ENCODE results near the gene ITGA8. TPM values are rescaled to one million over a fixed set of nuclear protein-coding genes. Genes with fewer than 3 reads are reported as not detected.

The ITGA8 gene
- total and polyA plus RNA-seq, 7 donors: 0.47 to 5.0 (median 1.4) TPM

DNA sequence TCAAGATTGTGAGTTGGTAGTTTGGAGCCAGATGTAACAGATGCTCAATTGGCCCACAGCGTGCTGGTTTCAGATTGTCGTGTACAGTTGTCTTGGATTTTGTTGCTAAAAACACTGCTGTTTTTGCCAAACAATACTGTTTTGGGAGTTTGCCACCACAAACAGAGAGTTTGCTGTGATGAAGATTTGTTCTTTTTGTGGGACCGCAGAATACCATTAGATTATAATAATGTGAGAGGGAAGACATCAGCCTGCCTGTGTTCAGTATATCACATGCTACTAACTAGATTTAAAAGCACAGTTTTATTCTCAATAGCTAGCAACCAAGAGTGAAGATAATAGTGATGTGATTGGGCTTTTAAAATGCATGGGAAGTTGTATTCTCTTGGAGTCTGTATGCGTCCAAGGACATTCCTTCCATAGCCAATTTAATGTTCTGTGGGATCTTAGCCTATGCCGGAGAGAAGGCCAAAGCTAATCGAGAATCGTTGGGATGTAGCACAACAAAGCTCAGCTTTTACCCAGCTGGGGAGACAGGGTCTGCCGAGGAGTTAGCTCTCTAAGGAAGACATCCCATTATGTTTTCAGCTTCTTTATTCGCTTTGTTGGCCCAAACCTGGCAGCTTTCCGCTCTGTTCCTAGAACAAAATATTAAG is 18.7 kb upstream of the ITGA8 start:
- no peak for DNase-seq
- H3K27me3 ChIP-seq (ENCODE audit: insufficient read depth in 3 of 3, low read length in 2 of 3): no peaks in the 10 kb centered on the region

GRCh38 chr10:15737656-15738055 is 17.9 kb upstream of the ITGA8 start:
- Histone ChIP-seq H3K27me3 (ENCODE audit: insufficient read depth in 3 of 3, low read length in 2 of 3) (no peaks in the 10 kb centered on the region), H3K36me3 (ENCODE audit: insufficient read depth in 1 of 2, low read depth in 1 of 2) (no peaks in the 10 kb centered on the region), H3K4me1 (no peaks in the 10 kb centered on the region), H3K4me3 (no peak overlapping the region), H3K27ac (no peak overlapping the region), H3K9me3 (no peaks in the 10 kb centered on the region)
- ATAC-seq (no peak), DNase-seq (no peak)
- TF ChIP-seq CTCF (IDR thresholded peaks at IDR 0.05): no peak
- intact Hi-C loops (cut with DNase I): no loop called here
- 25 to 34% (median 25%) methylated on average over 5 of the region's 5 CpGs for WGBS, 3 donors

More for the DNA sequence above, 18.7 kb upstream of the ITGA8 start:
- intact Hi-C loops (cut with DNase I): no loop called here
- no peak overlapping the region for H3K4me3 ChIP-seq
- no peaks in the 10 kb centered on the region for H3K36me3 ChIP-seq (ENCODE audit: insufficient read depth in 1 of 2, low read depth in 1 of 2)
- peak in 1 of 4 donors; percentile 50 for ATAC-seq
- H3K27ac ChIP-seq: no peak overlapping the region
- WGBS, 3 donors: 15 to 35% (median 24%) methylated on average over 10 of the region's 10 CpGs
- H3K9me3 ChIP-seq: no peaks in the 10 kb centered on the region
- TF ChIP-seq CTCF (IDR thresholded peaks at IDR 0.05): no peak
- H3K4me1 ChIP-seq: no peaks in the 10 kb centered on the region

DNA sequence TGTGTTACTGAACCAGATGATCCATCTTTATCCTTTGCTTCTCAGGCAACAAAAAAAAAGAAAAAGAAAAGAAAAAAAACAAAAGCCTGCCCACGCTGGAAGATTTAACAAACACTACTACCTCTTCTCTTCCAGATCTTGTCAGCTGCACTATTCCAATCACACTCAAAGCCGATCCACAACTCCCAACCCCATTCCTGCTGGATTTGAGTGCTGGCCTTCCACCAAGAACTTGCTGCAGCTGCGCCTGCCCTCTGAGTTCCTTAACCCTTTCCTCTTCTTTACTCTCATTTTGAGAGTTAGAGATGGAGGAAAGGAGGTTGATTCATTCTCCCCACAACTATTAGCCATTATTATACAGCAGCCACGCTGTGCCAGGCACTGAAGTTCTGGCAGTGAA is 16.0 kb upstream of the ITGA8 start:
- Histone ChIP-seq H3K27ac (no peak overlapping the region), H3K36me3 (ENCODE audit: insufficient read depth in 1 of 2, low read depth in 1 of 2) (no peaks in the 10 kb centered on the region), H3K27me3 (ENCODE audit: insufficient read depth in 3 of 3, low read length in 2 of 3) (no peaks in the 10 kb centered on the region), H3K4me3 (no peak overlapping the region), H3K4me1 (no peaks in the 10 kb centered on the region), H3K9me3 (no peaks in the 10 kb centered on the region)
- no peak for TF ChIP-seq CTCF (IDR thresholded peaks at IDR 0.05)
- DNase-seq: no peak
- WGBS, 3 donors: 15 to 18% (median 15%) methylated on average over 4 of the region's 4 CpGs
- intact Hi-C loops (cut with DNase I): no loop called here
- ATAC-seq: no peak

GRCh38 chr10:15730341-15730740 is 10.6 kb upstream of the ITGA8 start:
- H3K27me3 ChIP-seq (ENCODE audit: insufficient read depth in 3 of 3, low read length in 2 of 3): no peaks in the 10 kb centered on the region
- 79 to 100% (median 99%) methylated on average over 2 of the region's 2 CpGs for WGBS, 3 donors
- H3K36me3 ChIP-seq (ENCODE audit: insufficient read depth in 1 of 2, low read depth in 1 of 2): no peaks in the 10 kb centered on the region
- H3K4me1 ChIP-seq: no peaks in the 10 kb centered on the region
- no peak for DNase-seq
- no peak for TF ChIP-seq CTCF (IDR thresholded peaks at IDR 0.05)
- H3K27ac ChIP-seq: no peak overlapping the region
- H3K4me3 ChIP-seq: no peak overlapping the region
- ATAC-seq: no peak
- intact Hi-C loops (cut with DNase I): no loop called here
- H3K9me3 ChIP-seq: no peaks in the 10 kb centered on the region

DNA sequence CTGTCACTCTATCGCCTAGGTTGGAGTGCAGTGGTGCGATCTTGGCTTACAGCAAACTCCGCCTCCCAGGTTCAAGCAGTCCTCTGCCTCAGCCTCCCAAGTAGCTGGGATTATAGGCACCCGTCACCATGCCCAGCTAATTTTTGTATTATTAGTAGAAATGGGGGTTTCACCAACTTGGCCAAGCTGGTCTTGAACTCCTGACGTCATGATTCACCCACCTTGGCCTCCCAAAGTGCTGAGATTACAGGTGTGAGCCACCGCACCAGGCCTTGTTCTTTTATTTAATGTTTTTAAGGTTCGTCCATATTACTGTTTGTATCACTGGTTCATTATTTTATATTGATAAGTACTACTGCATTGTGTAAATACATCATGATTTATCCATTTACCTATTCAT is 10.2 kb upstream of the ITGA8 start:
- Histone ChIP-seq H3K4me3 (no peak overlapping the region), H3K4me1 (no peaks in the 10 kb centered on the region), H3K36me3 (ENCODE audit: insufficient read depth in 1 of 2, low read depth in 1 of 2) (no peaks in the 10 kb centered on the region), H3K9me3 (no peaks in the 10 kb centered on the region), H3K27me3 (ENCODE audit: insufficient read depth in 3 of 3, low read length in 2 of 3) (no peaks in the 10 kb centered on the region), H3K27ac (no peak overlapping the region)
- no peak for TF ChIP-seq CTCF (IDR thresholded peaks at IDR 0.05)
- intact Hi-C loops (cut with DNase I): no loop called here
- ATAC-seq (no peak), DNase-seq (no peak)
- WGBS, 3 donors: 91 to 96% (median 95%) methylated on average over 7 of the region's 7 CpGs
